ENCODE measurements around the gene SLF2.

- TF ChIP-seq ZKSCAN8 (CRISPR knock-in tag; IDR thresholded peaks at IDR 0.05; ENCODE audit: borderline replicate concordance) (no peak), CTCF (CRISPR knock-in tag; IDR thresholded peaks at IDR 0.05) (no peak), MYC (CRISPR knock-in tag; IDR thresholded peaks at IDR 0.05; ENCODE audit: borderline replicate concordance) (no peak), CREB3 (CRISPR knock-in tag; IDR thresholded peaks at IDR 0.05) (no peak), NBN (conservative IDR thresholded peaks at IDR 0.05) (no peak), POLR2AphosphoS5 (IDR thresholded peaks at IDR 0.05; ENCODE audit: low read depth, low read length) (no peak), SMARCC2 (IDR thresholded peaks at IDR 0.05) (no peak), MEIS2 (CRISPR knock-in tag; IDR thresholded peaks at IDR 0.05) (no peak), JUND (CRISPR knock-in tag; IDR thresholded peaks at IDR 0.05) (no peak)
These were observed 75.4 kb downstream of the SLF2 start for GRCh38 chr10:100988166-100988565.

Data from HepG2 (cell line).